ENCODE measurements around the gene PDXK.

Gene PDXK

DNA sequence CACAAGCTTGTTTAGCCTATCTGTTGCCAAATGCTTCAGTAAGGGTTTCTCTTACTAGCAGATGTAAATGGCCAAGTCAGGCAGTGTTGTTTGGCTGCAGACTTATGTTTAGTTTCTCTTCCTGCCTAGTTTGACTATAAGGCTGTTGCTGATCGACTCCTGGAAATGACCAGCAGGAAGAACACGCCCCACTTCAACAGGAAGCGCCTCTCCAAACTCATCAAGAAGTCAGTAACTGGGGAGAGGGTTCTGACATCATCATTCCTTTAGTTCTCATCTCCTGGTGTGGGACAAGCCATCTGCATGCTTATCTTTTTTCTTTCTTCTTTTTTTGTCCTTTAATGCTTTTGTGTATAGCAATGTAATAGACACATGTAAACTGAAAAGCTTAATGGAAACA is 34.5 kb upstream of the PDXK start:
- no peak overlapping the region for H3K4me3 ChIP-seq (ENCODE audit: insufficient read depth, low read length, poor library complexity, severe bottlenecking)
- H4K20me1 ChIP-seq (ENCODE audit: low read depth, low read length) = no peaks in the 10 kb centered on the region; the same call in 1 of the 2 replicates
- TF ChIP-seq CTCF (IDR thresholded peaks at IDR 0.05; ENCODE audit: insufficient read depth, low read length, poor library complexity, severe bottlenecking) = no peak
- no peak for TF ChIP-seq EZH2phosphoT487 (conservative IDR thresholded peaks at IDR 0.05; ENCODE audit: low read length)
- 0 out of 2 replicates have a peak, but pooled peaks cover 6% of the 10 kb centered on the region for H3K79me2 ChIP-seq (ENCODE audit: insufficient read depth, low read length)
- H3K27ac ChIP-seq (ENCODE audit: low read depth, low read length) = no peak overlapping the region
- H3K9me2 ChIP-seq (replicated peaks; ENCODE audit: insufficient read depth, low read length) = no peaks in the 10 kb centered on the region
- H3K4me2 ChIP-seq (ENCODE audit: low read depth, low read length, poor library complexity, severe bottlenecking) = no peak overlapping the region
- H3K9ac ChIP-seq (ENCODE audit: low read length) = no peak overlapping the region
- no peaks in the 10 kb centered on the region for H3K9me3 ChIP-seq (ENCODE audit: insufficient read depth, low read length)
- peaks cover 19% of the 10 kb centered on the region for H3K36me3 ChIP-seq (ENCODE audit: low read length)
- H3F3A ChIP-seq (ENCODE audit: insufficient read depth) = no peaks in the 10 kb centered on the region
- H3K27me3 ChIP-seq (ENCODE audit: low read length) = no peaks in the 10 kb centered on the region
- H2AFZ ChIP-seq (ENCODE audit: low read depth, low read length, severe bottlenecking) = no peak overlapping the region

GRCh38 chr21:43686811-43687565 is 31.9 kb upstream of the PDXK start:
- H2AFZ ChIP-seq (ENCODE audit: low read depth, low read length, severe bottlenecking) = no peak overlapping the region
- H3K9me2 ChIP-seq (replicated peaks; ENCODE audit: insufficient read depth, low read length) = no peaks in the 10 kb centered on the region
- no peak overlapping the region for H3K27ac ChIP-seq (ENCODE audit: low read depth, low read length)
- H3K36me3 ChIP-seq (ENCODE audit: low read length) = peaks cover 16% of the 10 kb centered on the region
- no peaks in the 10 kb centered on the region for H3F3A ChIP-seq (ENCODE audit: insufficient read depth)
- TF ChIP-seq CTCF (IDR thresholded peaks at IDR 0.05; ENCODE audit: insufficient read depth, low read length, poor library complexity, severe bottlenecking) (no peak), EZH2phosphoT487 (conservative IDR thresholded peaks at IDR 0.05; ENCODE audit: low read length) (no peak)
- H3K9ac ChIP-seq (ENCODE audit: low read length) = no peak overlapping the region
- H3K9me3 ChIP-seq (ENCODE audit: insufficient read depth, low read length) = no peaks in the 10 kb centered on the region
- H3K79me2 ChIP-seq (ENCODE audit: insufficient read depth, low read length) = no peaks in the 10 kb centered on the region
- H3K27me3 ChIP-seq (ENCODE audit: low read length) = no peaks in the 10 kb centered on the region
- H3K4me2 ChIP-seq (ENCODE audit: low read depth, low read length, poor library complexity, severe bottlenecking) = no peak overlapping the region
- no peaks in the 10 kb centered on the region for H4K20me1 ChIP-seq (ENCODE audit: low read depth, low read length)
- no peak overlapping the region for H3K4me3 ChIP-seq (ENCODE audit: insufficient read depth, low read length, poor library complexity, severe bottlenecking)

GRCh38 chr21:43687566-43688399 is 31.1 kb upstream of the PDXK start:
- Histone ChIP-seq H3F3A (ENCODE audit: insufficient read depth) (no peaks in the 10 kb centered on the region), H3K4me3 (ENCODE audit: insufficient read depth, low read length, poor library complexity, severe bottlenecking) (no peak overlapping the region), H3K27ac (ENCODE audit: low read depth, low read length) (no peak overlapping the region), H3K9me3 (ENCODE audit: insufficient read depth, low read length) (no peaks in the 10 kb centered on the region), H2AFZ (ENCODE audit: low read depth, low read length, severe bottlenecking) (no peak overlapping the region), H3K9me2 (replicated peaks; ENCODE audit: insufficient read depth, low read length) (no peaks in the 10 kb centered on the region), H3K4me2 (ENCODE audit: low read depth, low read length, poor library complexity, severe bottlenecking) (no peak overlapping the region), H3K27me3 (ENCODE audit: low read length) (no peaks in the 10 kb centered on the region), H3K36me3 (ENCODE audit: low read length) (peaks cover 16% of the 10 kb centered on the region), H4K20me1 (ENCODE audit: low read depth, low read length) (no peaks in the 10 kb centered on the region), H3K79me2 (ENCODE audit: insufficient read depth, low read length) (no peaks in the 10 kb centered on the region), H3K9ac (ENCODE audit: low read length) (no peak overlapping the region)
- TF ChIP-seq EZH2phosphoT487 (conservative IDR thresholded peaks at IDR 0.05; ENCODE audit: low read length) = no peak
- TF ChIP-seq CTCF (IDR thresholded peaks at IDR 0.05; ENCODE audit: insufficient read depth, low read length, poor library complexity, severe bottlenecking) = no peak
